Parathyroid adenoma (tissue), 2 donors: Measurements from ENCODE around the gene NELFE.

Experiments
- H2AFZ ChIP-seq: fragments of 300-600 bp; sonication (generic); one replicate; pipeline ENCODE4 v1.7.0; 2017; ENCODE audit warnings: antibody characterized with exemption, mild to moderate bottlenecking
- H3K27ac ChIP-seq: fragments of 300-600 bp; sonication (generic); one replicate; pipeline ENCODE4 v1.7.0; 2017
- H3K27me3 ChIP-seq: fragments of 300-600 bp; sonication (generic); one replicate; pipeline ENCODE4 v1.7.0; 2017; ENCODE audit warnings: low read length; ENCODE audit not compliant: control insufficient read depth, insufficient read depth
- H3K36me3 ChIP-seq: fragments of 300-600 bp; sonication (generic); one replicate; pipeline ENCODE4 v1.7.0; 2017; ENCODE audit warnings: low read length; ENCODE audit not compliant: control insufficient read depth, insufficient read depth
- H3K4me1 ChIP-seq: fragments of 300-600 bp; sonication (generic); one replicate; pipeline ENCODE4 v1.7.0; 2017; ENCODE audit warnings: control low read depth
- H3K4me2 ChIP-seq: fragments of 300-600 bp; sonication (generic); one replicate; pipeline ENCODE4 v1.7.0; 2017; ENCODE audit warnings: low read length
- H3K4me3 ChIP-seq: fragments of 300-600 bp; sonication (generic); one replicate; pipeline ENCODE4 v1.7.0; 2017; ENCODE audit warnings: low read depth, low read length
- H3K79me2 ChIP-seq: fragments of 300-600 bp; sonication (generic); one replicate; pipeline ENCODE4 v1.7.0; 2017; ENCODE audit warnings: control low read depth
- H3K9ac ChIP-seq: fragments of 300-600 bp; sonication (generic); one replicate; pipeline ENCODE4 v1.7.0; 2017; ENCODE audit warnings: mild to moderate bottlenecking
- H3K9me3 ChIP-seq: fragments of 300-600 bp; sonication (generic); one replicate; pipeline ENCODE4 v1.7.0; 2017; ENCODE audit warnings: low read length; ENCODE audit not compliant: control insufficient read depth
- CTCF ChIP-seq: fragments of 300-600 bp; sonication (generic); IDR thresholded peaks from one replicate; pipeline ENCODE4 v1.7.0; 2017; ENCODE audit warnings: antibody characterized with exemption, mild to moderate bottlenecking
- donor health status: primary hyperparathyroidism.

Gene NELFE

GRCh38 chr6:31919624-31920303 lies 39.0 kb downstream of the NELFE start:
- Histone ChIP-seq H3K4me1 (no peaks in the 10 kb centered on the region), H2AFZ (no peak overlapping the region), H3K27me3 (no peaks in the 10 kb centered on the region), H3K9ac (no peak overlapping the region), H3K9me3 (no peaks in the 10 kb centered on the region), H3K36me3 (no peaks in the 10 kb centered on the region), H3K4me3 (no peak overlapping the region), H3K4me2 (no peak overlapping the region), H3K79me2 (no peaks in the 10 kb centered on the region), H3K27ac (no peak overlapping the region)
- TF ChIP-seq CTCF = no peak

- H3K4me2 ChIP-seq = no peak overlapping the region
- H3K4me1 ChIP-seq = no peaks in the 10 kb centered on the region
- no peaks in the 10 kb centered on the region for H3K79me2 ChIP-seq
- no peak overlapping the region for H3K9ac ChIP-seq
- no peaks in the 10 kb centered on the region for H3K27me3 ChIP-seq
- H3K4me3 ChIP-seq = no peak overlapping the region
- H3K36me3 ChIP-seq = no peaks in the 10 kb centered on the region
- H2AFZ ChIP-seq = no peak overlapping the region
- no peaks in the 10 kb centered on the region for H3K9me3 ChIP-seq
- no peak overlapping the region for H3K27ac ChIP-seq
- no peak for TF ChIP-seq CTCF
These were observed 40.6 kb downstream of the NELFE start for GRCh38 chr6:31918069-31918720.

GRCh38 chr6:31915756-31916155 lies 43.0 kb downstream of the NELFE start:
- Histone ChIP-seq H3K4me2 (no peak overlapping the region), H3K27me3 (no peaks in the 10 kb centered on the region), H3K4me1 (no peaks in the 10 kb centered on the region), H3K9me3 (no peaks in the 10 kb centered on the region), H3K27ac (no peak overlapping the region), H3K9ac (no peak overlapping the region), H3K36me3 (no peaks in the 10 kb centered on the region), H3K79me2 (no peaks in the 10 kb centered on the region), H3K4me3 (no peak overlapping the region), H2AFZ (no peak overlapping the region)
- TF ChIP-seq CTCF = no peak

GRCh38 chr6:31915351-31915750 lies 43.4 kb downstream of the NELFE start:
- Histone ChIP-seq H3K4me3 (no peak overlapping the region), H3K4me1 (no peaks in the 10 kb centered on the region), H3K4me2 (no peak overlapping the region), H3K36me3 (no peaks in the 10 kb centered on the region), H3K9me3 (no peaks in the 10 kb centered on the region), H3K9ac (no peak overlapping the region), H3K27me3 (no peaks in the 10 kb centered on the region), H3K27ac (no peak overlapping the region), H3K79me2 (no peaks in the 10 kb centered on the region), H2AFZ (no peak overlapping the region)
- no peak for TF ChIP-seq CTCF
